ENCODE data around the gene TEX22. TPM values are rescaled to one million over a fixed set of nuclear protein-coding genes. Genes with fewer than 3 reads are reported as not detected.

TEX22 gene
- total RNA-seq, 2 experiments from 2014 or later, result 1.2 to 2.2 TPM

- Mint-ChIP-seq H3K4me3 (no peak overlapping the region), H3K9me3 (no peaks in the 10 kb centered on the region), H3K36me3 (ENCODE audit: low read depth) (peaks cover 4% of the 10 kb centered on the region), H3K4me1 (ENCODE audit: low read depth) (peaks cover 6% of the 10 kb centered on the region), H3K27ac (no peak overlapping the region), H3K27me3 (no peaks in the 10 kb centered on the region)
- no peak for TF ChIP-seq CTCF (IDR thresholded peaks at IDR 0.05)
- ATAC-seq, result no peak
- POLR2A ChIA-PET, result interaction anchor here (1.6 kb wide), 1 partner anchor 15 kb away, joined by 4 read pairs; no protein-coding TSS in a partner anchor
- CTCF ChIA-PET, result interaction anchor here (1.6 kb wide), 1 partner anchor 66 kb away, joined by 5 read pairs; no protein-coding TSS in a partner anchor
- no peak for DNase-seq
- intact Hi-C loops (cut with micrococcal nuclease), result no loop called here
Observed at GRCh38 chr14:105436891-105437722, 38.8 kb downstream of the TEX22 start.

- no peak overlapping the region for H3K27ac Mint-ChIP-seq
- H3K27me3 Mint-ChIP-seq, result no peaks in the 10 kb centered on the region
- H3K4me1 Mint-ChIP-seq (ENCODE audit: low read depth), result peaks cover 6% of the 10 kb centered on the region
- peaks cover 9% of the 10 kb centered on the region for H3K36me3 Mint-ChIP-seq (ENCODE audit: low read depth)
- ATAC-seq, result no peak
- intact Hi-C loops (cut with micrococcal nuclease), result no loop called here
- no peak for TF ChIP-seq CTCF (IDR thresholded peaks at IDR 0.05)
- ChIA-PET POLR2A (no interaction called here), CTCF (no interaction called here)
- DNase-seq, result no peak
- H3K9me3 Mint-ChIP-seq, result no peaks in the 10 kb centered on the region
- H3K4me3 Mint-ChIP-seq, result no peak overlapping the region
Observed at GRCh38 chr14:105437723-105438500, 39.6 kb downstream of the TEX22 start.

GRCh38 chr14:105439179-105439578, 40.8 kb downstream of the TEX22 start:
- CTCF ChIA-PET, result no interaction called here
- H3K27me3 Mint-ChIP-seq, result no peaks in the 10 kb centered on the region
- DNase-seq (no peak), ATAC-seq (no peak)
- no peak for TF ChIP-seq CTCF (IDR thresholded peaks at IDR 0.05)
- peaks cover 9% of the 10 kb centered on the region for H3K36me3 Mint-ChIP-seq (ENCODE audit: low read depth)
- H3K27ac Mint-ChIP-seq, result no peak overlapping the region
- no peaks in the 10 kb centered on the region for H3K9me3 Mint-ChIP-seq
- H3K4me1 Mint-ChIP-seq (ENCODE audit: low read depth), result peaks cover 6% of the 10 kb centered on the region
- no peak overlapping the region for H3K4me3 Mint-ChIP-seq
- POLR2A ChIA-PET, result no interaction called here
- intact Hi-C loops (cut with micrococcal nuclease), result no loop called here

- ATAC-seq, result no peak
- POLR2A ChIA-PET, result no interaction called here
- intact Hi-C loops (cut with micrococcal nuclease), result loop anchor here (10.0 kb wide), 1 partner anchor 65 kb away; no protein-coding TSS in a partner anchor
- Mint-ChIP-seq H3K4me3 (no peak overlapping the region), H3K4me1 (ENCODE audit: low read depth) (peaks cover 6% of the 10 kb centered on the region), H3K36me3 (ENCODE audit: low read depth) (peaks cover 9% of the 10 kb centered on the region), H3K9me3 (no peaks in the 10 kb centered on the region), H3K27me3 (no peaks in the 10 kb centered on the region), H3K27ac (no peak overlapping the region)
- no peak for DNase-seq
- CTCF ChIA-PET, result no interaction called here
- no peak for TF ChIP-seq CTCF (IDR thresholded peaks at IDR 0.05)
Observed at GRCh38 chr14:105439710-105440553, 41.6 kb downstream of the TEX22 start.
